IMR-90 (cell line): ENCODE data around the gene TBL3. TPM values are rescaled to one million over a fixed set of nuclear protein-coding genes. Genes with fewer than 3 reads are reported as not detected.

ENCODE experiments used
- ATAC-seq: fragments of 200-7000 bp; cut with Tn5 transposase; 2 replicates; pipeline ENCODE4 v1.9.1; 2020; ENCODE audit warnings: low read depth, mild to moderate bottlenecking, moderate library complexity
- BruUV-seq: library from RNA; stranded (reverse); fragments of 400-500 nt; replicated peaks from 2 replicates; lab custom pipeline; 2021; lab: Mats Ljungman, UMichigan
- CTCF ChIA-PET: fragments of 300-600 bp; formaldehyde crosslinking; extraction: SDS; loops from one replicate; lab custom pipeline; 2021; ENCODE audit warnings: antibody characterized with exemption; lab: Yijun Ruan, JAX
- POLR2A ChIA-PET: fragments of 300-600 bp; sonication (Branson Sonifier 250); formaldehyde crosslinking; loops from one replicate; lab custom pipeline; 2022; ENCODE audit warnings: antibody characterized with exemption; ENCODE audit not compliant: unreplicated experiment; lab: Charles Lee
- DNase-seq: peaks from one replicate; pipeline ENCODE4 v3.0.0; 2013
- H2AFZ ChIP-seq: replicated peaks from 2 replicates; pipeline ENCODE3; 2013; ENCODE audit warnings: low read length, mild to moderate bottlenecking; ENCODE audit not compliant: poor library complexity
- H2AK5ac ChIP-seq: 2 replicates; pipeline ENCODE4 v1.6.1; 2013; ENCODE audit warnings: low read depth, low read length, inconsistent platforms
- H2AK9ac ChIP-seq: replicated peaks from 2 replicates; pipeline ENCODE3; 2013; ENCODE audit warnings: mild to moderate bottlenecking, low read depth, low read length, moderate library complexity; ENCODE audit not compliant: poor library complexity
- H2BK120ac ChIP-seq: 2 replicates; pipeline ENCODE4 v1.6.1; 2013; ENCODE audit warnings: low read depth, low read length, inconsistent platforms
- H2BK15ac ChIP-seq: 3 replicates; pipeline ENCODE4 v1.6.1; 2013; ENCODE audit warnings: low read depth, low read length, inconsistent platforms
- H2BK20ac ChIP-seq: 2 replicates; pipeline ENCODE4 v1.6.1; 2013; ENCODE audit warnings: low read depth, mild to moderate bottlenecking, inconsistent platforms, low read length, moderate library complexity
- H2BK5ac ChIP-seq: 2 replicates; pipeline ENCODE4 v1.6.1; 2013; ENCODE audit warnings: mild to moderate bottlenecking, low read depth, low read length, inconsistent platforms; ENCODE audit not compliant: poor library complexity, severe bottlenecking
- H3K14ac ChIP-seq: replicated peaks from 2 replicates; pipeline ENCODE4 v1.6.1; 2013; ENCODE audit warnings: low read depth, low read length, inconsistent platforms
- H3K18ac ChIP-seq: 2 replicates; pipeline ENCODE4 v1.6.1; 2013; ENCODE audit warnings: low read depth, low read length, control low read depth
- H3K23ac ChIP-seq: 2 replicates; pipeline ENCODE4 v1.6.1; 2013; ENCODE audit warnings: low read depth, low read length, inconsistent platforms
- H3K27ac ChIP-seq: 2 replicates; pipeline ENCODE4 v1.5.1; 2013; ENCODE audit warnings: mild to moderate bottlenecking, control low read depth, low read length; ENCODE audit not compliant: insufficient read depth
- H3K27me3 ChIP-seq: 2 replicates; pipeline ENCODE4 v1.6.1; 2013; ENCODE audit warnings: low read length; ENCODE audit not compliant: control insufficient read depth, insufficient read depth
- H3K36me3 ChIP-seq: 2 replicates; pipeline ENCODE4 v1.6.1; 2013; ENCODE audit warnings: low read length, mixed read lengths; ENCODE audit not compliant: control insufficient read depth, insufficient read depth
- H3K4ac ChIP-seq: 2 replicates; pipeline ENCODE4 v1.6.1; 2013; ENCODE audit warnings: low read depth, low read length, inconsistent platforms
- H3K4me1 ChIP-seq: 2 replicates; pipeline ENCODE4 v1.6.1; 2013; ENCODE audit warnings: low read length, mixed read lengths; ENCODE audit not compliant: control insufficient read depth, insufficient read depth
- H3K4me2 ChIP-seq: 2 replicates; pipeline ENCODE4 v1.6.1; 2013; ENCODE audit warnings: low read depth, mild to moderate bottlenecking, control low read depth, low read length, moderate library complexity
- H3K4me3 ChIP-seq: 2 replicates; pipeline ENCODE4 v1.5.1; 2013; ENCODE audit warnings: low read depth, mild to moderate bottlenecking, control low read depth, low read length, moderate library complexity; ENCODE audit not compliant: insufficient read depth
- H3K56ac ChIP-seq: 2 replicates; pipeline ENCODE4 v1.6.1; 2013; ENCODE audit warnings: low read length, inconsistent platforms; ENCODE audit not compliant: insufficient read depth; ENCODE audit errors: extremely low read depth
- H3K79me1 ChIP-seq, 2 experiments: 2 replicates each; pipeline ENCODE4 v1.6.1; 2013; ENCODE audit warnings: low read length in 2 of 2, inconsistent platforms in 1 of 2, low read depth in 1 of 2
- H3K9ac ChIP-seq: 2 replicates; pipeline ENCODE4 v1.6.1; 2013; ENCODE audit warnings: low read depth, low read length, control low read depth
- H3K9me1 ChIP-seq: 2 replicates; pipeline ENCODE4 v1.6.1; 2013; ENCODE audit warnings: low read length, inconsistent platforms; ENCODE audit not compliant: insufficient read depth
- H3K9me3 ChIP-seq: 2 replicates; pipeline ENCODE4 v1.6.1; 2013; ENCODE audit warnings: low read length; ENCODE audit not compliant: control insufficient read depth, insufficient read depth
- H4K20me1 ChIP-seq: 2 replicates; pipeline ENCODE4 v1.6.1; 2013; ENCODE audit warnings: low read length, inconsistent platforms; ENCODE audit not compliant: insufficient read depth
- H4K5ac ChIP-seq: 2 replicates; pipeline ENCODE4 v1.6.1; 2013; ENCODE audit warnings: mild to moderate bottlenecking, low read depth, low read length, control low read depth
- H4K8ac ChIP-seq, 2 experiments: 2 replicates each; pipeline ENCODE4 v1.6.1; 2013; ENCODE audit warnings: low read depth in 2 of 2, low read length in 2 of 2, control low read depth in 1 of 2, inconsistent platforms in 1 of 2
- H4K91ac ChIP-seq: 2 replicates; pipeline ENCODE4 v1.6.1; 2013; ENCODE audit warnings: low read depth, low read length, inconsistent platforms; ENCODE audit not compliant: insufficient read depth
- BHLHE40 ChIP-seq: fragments of 150-350 bp; IDR thresholded peaks from 2 replicates; pipeline ENCODE4 v1.6.1; 2016; ENCODE audit warnings: mild to moderate bottlenecking, low read depth, low read length
- CEBPB ChIP-seq: IDR thresholded peaks from 2 replicates; pipeline ENCODE4 v1.6.1; 2012; ENCODE audit warnings: low read depth, low read length, improper control_type of control experiment
- CHD1 ChIP-seq: IDR thresholded peaks from 2 replicates; pipeline ENCODE4 v1.6.1; 2012; ENCODE audit warnings: low read depth, low read length, improper control_type of control experiment
- CTCF ChIP-seq: conservative IDR thresholded peaks from 2 replicates; pipeline ENCODE4 v1.5.1; 2012; ENCODE audit warnings: mild to moderate bottlenecking, low read depth, low read length, improper control_type of control experiment
- ELK1 ChIP-seq: fragments of 150-350 bp; IDR thresholded peaks from 2 replicates; pipeline ENCODE4 v1.6.1; 2016; ENCODE audit warnings: low read depth, mild to moderate bottlenecking, low read length, moderate library complexity, borderline replicate concordance
- FOS ChIP-seq: fragments of 150-350 bp; IDR thresholded peaks from 2 replicates; pipeline ENCODE4 v1.6.1; 2016; ENCODE audit warnings: low read depth, low read length
- MAZ ChIP-seq: IDR thresholded peaks from 2 replicates; pipeline ENCODE4 v1.6.1; 2012; ENCODE audit warnings: low read depth, mild to moderate bottlenecking, low read length, improper control_type of control experiment, moderate library complexity, borderline replicate concordance
- MXI1 ChIP-seq: IDR thresholded peaks from 2 replicates; pipeline ENCODE4 v1.6.1; 2012; ENCODE audit warnings: low read depth, mild to moderate bottlenecking, low read length, moderate library complexity, borderline replicate concordance
- POLR2A ChIP-seq: IDR thresholded peaks from 2 replicates; pipeline ENCODE4 v1.6.1; 2012; ENCODE audit warnings: mild to moderate bottlenecking, low read depth, low read length
- RFX5 ChIP-seq: IDR thresholded peaks from 2 replicates; pipeline ENCODE4 v1.8.0; 2012; ENCODE audit warnings: low read depth, mild to moderate bottlenecking, low read length, moderate library complexity
- SMC3 ChIP-seq: fragments of 150-350 bp; IDR thresholded peaks from 2 replicates; pipeline ENCODE4 v1.6.1; 2016; ENCODE audit warnings: low read depth, mild to moderate bottlenecking, antibody characterized with exemption, low read length, moderate library complexity
- WGBS, 2 experiments: methylation state at CpG; one replicate each; pipeline versions ENCODE4 v1.1.5 to v1.1.7; 2013; ENCODE audit warnings: missing lambda C conversion rate in 2 of 2; ENCODE audit not compliant: insufficient read length in 1 of 2; ENCODE audit errors: extremely low coverage in 2 of 2; 5-methylcytosine and 5-hydroxymethylcytosine counted together
- dilution Hi-C: fragments of 300-500 bp; cut with HindIII; formaldehyde crosslinking; loops from one replicate; pipeline ENCODE4 v1.14.3; 2018; ENCODE audit warnings: low sequenced_read_pairs; ENCODE audit not compliant: unreplicated experiment
- in situ Hi-C: fragments of 300-500 bp; cut with MboI; formaldehyde crosslinking; loops from 3 replicates; pipeline ENCODE4 v1.14.3; 2019; ENCODE audit warnings: low sequenced_read_pairs, inconsistent platforms, mixed read lengths
- intact Hi-C: fragments of 100-400 bp; cut with micrococcal nuclease; formaldehyde crosslinking; loops from 2 replicates; pipeline ENCODE4 v1.10.0; 2022
- polyA plus RNA-seq, 3 experiments: library from polyadenylated mRNA; depleted of rRNA; stranded (reverse); fragments of >200 nt; gene quantifications; 2 replicates each; pipeline ENCODE4 v1.2.3, GENCODE V29; 2012; ENCODE audit warnings: low replicate concordance in 1 of 3
- total RNA-seq: library from RNA; depleted of rRNA; stranded (reverse); fragments of >200 nt; gene quantifications from 2 replicates; pipeline ENCODE4 v1.2.3, GENCODE V29; 2012

TBL3 gene
- total and polyA plus RNA-seq, 2 of the 4 experiments (the other 2 are of a cell fraction): 38.5 to 60.8 TPM

GRCh38 chr16:2003231-2003826 is 31.5 kb downstream of the TBL3 start:
- ChIA-PET CTCF (interaction anchor here (0.9 to 1.7 kb wide), 3 partner anchors 10 to 24 kb away, joined by 3 to 8 read pairs (median 5); no protein-coding TSS in a partner anchor), POLR2A (interaction anchor here (1.0 kb wide), 1 partner anchor 152 kb away, joined by 3 read pairs; the partner anchor contains the start of gene TRAF7)
- no peak overlapping the region for H2AFZ ChIP-seq
- no peak overlapping the region for H4K8ac ChIP-seq
- no TSS peak for BruUV-seq
- H4K5ac ChIP-seq: no peak overlapping the region
- H2AK9ac ChIP-seq: no peak overlapping the region
- no peak for ATAC-seq
- intact Hi-C loops: loop anchor here (5.0 kb wide), 1 partner anchor 139 kb away; no protein-coding TSS in a partner anchor
- H3K14ac ChIP-seq: no peak overlapping the region
- 88% methylated on average over 3 of the region's 8 CpGs; no CpG with 5 or more reads in 1 of the 2 experiments for WGBS, 2 experiments
- TF ChIP-seq CHD1 (no peak), MXI1 (no peak), CEBPB (no peak), ELK1 (no peak), POLR2A (no peak), CTCF (no peak), RFX5 (no peak), FOS (no peak), SMC3 (no peak), BHLHE40 (no peak), MAZ (no peak)
- H4K20me1 ChIP-seq: peaks cover 71% of the 10 kb centered on the region
- H2BK120ac ChIP-seq: no peak overlapping the region
- no peaks in the 10 kb centered on the region for H3K27me3 ChIP-seq
- H3K36me3 ChIP-seq: peaks cover 54% of the 10 kb centered on the region
- no peak overlapping the region for H3K4me2 ChIP-seq
- H3K9me3 ChIP-seq: no peaks in the 10 kb centered on the region
- dilution Hi-C loops: no loop called here
- H3K9ac ChIP-seq: no peak overlapping the region
- H2BK15ac ChIP-seq: no peak overlapping the region
- no peak overlapping the region for H3K56ac ChIP-seq
- no peak for DNase-seq
- no peak overlapping the region for H2BK5ac ChIP-seq
- H2BK20ac ChIP-seq: no peak overlapping the region
- peaks cover 10 to 83% of the 10 kb centered on the region in 2 experiments; a peak in 3 of 4 replicates for H3K79me1 ChIP-seq
- H3K27ac ChIP-seq: no peak overlapping the region
- peak overlapping the region; percentile 17; the same call in 1 of the 2 replicates for H2AK5ac ChIP-seq
- peaks cover 8% of the 10 kb centered on the region; the same call in 1 of the 2 replicates for H3K9me1 ChIP-seq
- in situ Hi-C loops: no loop called here
- H4K91ac ChIP-seq: no peak overlapping the region
- H3K23ac ChIP-seq: no peak overlapping the region
- no peak overlapping the region for H3K4ac ChIP-seq
- H3K18ac ChIP-seq: no peak overlapping the region
- H3K4me3 ChIP-seq: no peak overlapping the region
- peaks cover 21% of the 10 kb centered on the region for H3K4me1 ChIP-seq
